ENCODE data around the gene TMEM176A. TPM values are rescaled to one million over a fixed set of nuclear protein-coding genes. Genes with fewer than 3 reads are reported as not detected.

TMEM176A gene
- total RNA-seq, 1 donor from 2014 or later = not detected

DNA sequence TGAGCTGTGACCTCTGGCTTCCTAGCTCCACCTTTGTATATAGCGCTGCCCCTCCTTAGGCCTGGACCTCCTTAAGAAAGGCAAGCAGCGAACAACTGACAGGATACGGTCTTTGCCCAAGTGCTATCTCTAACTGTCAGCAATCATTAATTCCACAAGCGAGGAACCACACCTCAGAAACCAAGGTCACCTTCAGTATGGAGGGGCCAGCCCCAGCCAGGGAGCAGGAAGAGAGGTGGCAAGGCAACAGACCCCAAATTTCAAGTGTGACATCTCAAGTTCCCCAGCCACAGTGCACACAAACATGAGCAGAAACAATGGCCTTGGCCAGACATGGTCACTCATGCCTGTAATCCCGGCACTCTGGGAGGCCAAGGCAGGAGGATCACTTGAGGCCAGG is 47.0 kb downstream of the TMEM176A start:
- Histone ChIP-seq H3K27me3 (ENCODE audit: insufficient read depth, low read length) (no peaks in the 10 kb centered on the region), H3K9me3 (ENCODE audit: insufficient read depth, low read depth, low read length) (no peaks in the 10 kb centered on the region), H2AFZ (ENCODE audit: low read depth, low read length) (no peak overlapping the region), H3K4me3 (ENCODE audit: insufficient read depth, low read depth, low read length) (no peak overlapping the region), H3K4me1 (ENCODE audit: insufficient read depth, low read length) (no peaks in the 10 kb centered on the region), H3K9ac (ENCODE audit: low read length) (no peak overlapping the region), H3K27ac (ENCODE audit: low read depth, low read length) (no peak overlapping the region), H3K36me3 (ENCODE audit: insufficient read depth, low read length) (no peaks in the 10 kb centered on the region), H3K4me2 (ENCODE audit: low read length) (no peak overlapping the region), H3K79me2 (ENCODE audit: insufficient read depth, low read length) (no peaks in the 10 kb centered on the region), H4K20me1 (ENCODE audit: insufficient read depth, low read length) (no peaks in the 10 kb centered on the region)
- Mint-ChIP-seq H3K4me3 (ENCODE audit: unreplicated experiment) (no peak overlapping the region), H3K4me1 (ENCODE audit: low read depth, unreplicated experiment) (peaks cover 17% of the 10 kb centered on the region), H3K36me3 (ENCODE audit: low read depth, unreplicated experiment) (no peaks in the 10 kb centered on the region), H3K27ac (ENCODE audit: unreplicated experiment) (no peak overlapping the region), H3K27me3 (ENCODE audit: low read depth, unreplicated experiment) (peaks cover 28% of the 10 kb centered on the region), H3K9me3 (ENCODE audit: unreplicated experiment) (peaks cover 4% of the 10 kb centered on the region)
- no peak for FAIRE-seq
- TF ChIP-seq CTCF (IDR thresholded peaks at IDR 0.05; ENCODE audit: insufficient read depth, low read depth, low read length) (no peak), EZH2 (IDR thresholded peaks at IDR 0.05; ENCODE audit: insufficient read depth, low read length) (no peak)
- DNase-seq (ENCODE audit: low read depth) = no peak

GRCh38 chr7:150848111-150848510 is 47.5 kb downstream of the TMEM176A start:
- Mint-ChIP-seq H3K27me3 (ENCODE audit: low read depth, unreplicated experiment) (peaks cover 31% of the 10 kb centered on the region), H3K36me3 (ENCODE audit: low read depth, unreplicated experiment) (no peaks in the 10 kb centered on the region), H3K27ac (ENCODE audit: unreplicated experiment) (no peak overlapping the region), H3K9me3 (ENCODE audit: unreplicated experiment) (peaks cover 4% of the 10 kb centered on the region), H3K4me3 (ENCODE audit: unreplicated experiment) (no peak overlapping the region), H3K4me1 (ENCODE audit: low read depth, unreplicated experiment) (peaks cover 17% of the 10 kb centered on the region)
- TF ChIP-seq CTCF (IDR thresholded peaks at IDR 0.05; ENCODE audit: insufficient read depth, low read depth, low read length) (no peak), EZH2 (IDR thresholded peaks at IDR 0.05; ENCODE audit: insufficient read depth, low read length) (no peak)
- no peak overlapping the region for H3K4me3 ChIP-seq (ENCODE audit: insufficient read depth, low read depth, low read length)
- H3K4me1 ChIP-seq (ENCODE audit: insufficient read depth, low read length) = no peaks in the 10 kb centered on the region
- DNase-seq (ENCODE audit: low read depth) = no peak
- no peak for FAIRE-seq
- H3K27me3 ChIP-seq (ENCODE audit: insufficient read depth, low read length) = no peaks in the 10 kb centered on the region
- H2AFZ ChIP-seq (ENCODE audit: low read depth, low read length) = no peak overlapping the region
- H3K27ac ChIP-seq (ENCODE audit: low read depth, low read length) = no peak overlapping the region
- H3K36me3 ChIP-seq (ENCODE audit: insufficient read depth, low read length) = no peaks in the 10 kb centered on the region
- H3K79me2 ChIP-seq (ENCODE audit: insufficient read depth, low read length) = no peaks in the 10 kb centered on the region
- no peaks in the 10 kb centered on the region for H4K20me1 ChIP-seq (ENCODE audit: insufficient read depth, low read length)
- no peak overlapping the region for H3K4me2 ChIP-seq (ENCODE audit: low read length)
- H3K9ac ChIP-seq (ENCODE audit: low read length) = no peak overlapping the region
- H3K9me3 ChIP-seq (ENCODE audit: insufficient read depth, low read depth, low read length) = no peaks in the 10 kb centered on the region

GRCh38 chr7:150848561-150849115 is 48.1 kb downstream of the TMEM176A start:
- no peak overlapping the region for H3K27ac ChIP-seq (ENCODE audit: low read depth, low read length)
- DNase-seq (ENCODE audit: low read depth) (no peak), FAIRE-seq (no peak)
- H3K9me3 ChIP-seq (ENCODE audit: insufficient read depth, low read depth, low read length) = no peaks in the 10 kb centered on the region
- no peak overlapping the region for H3K4me3 Mint-ChIP-seq (ENCODE audit: unreplicated experiment)
- TF ChIP-seq CTCF (IDR thresholded peaks at IDR 0.05; ENCODE audit: insufficient read depth, low read depth, low read length) (no peak), EZH2 (IDR thresholded peaks at IDR 0.05; ENCODE audit: insufficient read depth, low read length) (no peak)
- no peaks in the 10 kb centered on the region for H3K79me2 ChIP-seq (ENCODE audit: insufficient read depth, low read length)
- H3K27ac Mint-ChIP-seq (ENCODE audit: unreplicated experiment) = no peak overlapping the region
- H3K4me2 ChIP-seq (ENCODE audit: low read length) = no peak overlapping the region
- H3K4me1 ChIP-seq (ENCODE audit: insufficient read depth, low read length) = no peaks in the 10 kb centered on the region
- no peak overlapping the region for H2AFZ ChIP-seq (ENCODE audit: low read depth, low read length)
- H3K4me3 ChIP-seq (ENCODE audit: insufficient read depth, low read depth, low read length) = no peak overlapping the region
- H3K27me3 Mint-ChIP-seq (ENCODE audit: low read depth, unreplicated experiment) = peaks cover 29% of the 10 kb centered on the region
- no peaks in the 10 kb centered on the region for H3K27me3 ChIP-seq (ENCODE audit: insufficient read depth, low read length)
- peaks cover 17% of the 10 kb centered on the region for H3K4me1 Mint-ChIP-seq (ENCODE audit: low read depth, unreplicated experiment)
- no peaks in the 10 kb centered on the region for H4K20me1 ChIP-seq (ENCODE audit: insufficient read depth, low read length)
- no peaks in the 10 kb centered on the region for H3K36me3 ChIP-seq (ENCODE audit: insufficient read depth, low read length)
- peaks cover 4% of the 10 kb centered on the region for H3K9me3 Mint-ChIP-seq (ENCODE audit: unreplicated experiment)
- H3K36me3 Mint-ChIP-seq (ENCODE audit: low read depth, unreplicated experiment) = no peaks in the 10 kb centered on the region
- no peak overlapping the region for H3K9ac ChIP-seq (ENCODE audit: low read length)

All from astrocyte (in vitro differentiated cells and primary cell).